ENCODE data around the gene MRM2.

Gene MRM2

DNA sequence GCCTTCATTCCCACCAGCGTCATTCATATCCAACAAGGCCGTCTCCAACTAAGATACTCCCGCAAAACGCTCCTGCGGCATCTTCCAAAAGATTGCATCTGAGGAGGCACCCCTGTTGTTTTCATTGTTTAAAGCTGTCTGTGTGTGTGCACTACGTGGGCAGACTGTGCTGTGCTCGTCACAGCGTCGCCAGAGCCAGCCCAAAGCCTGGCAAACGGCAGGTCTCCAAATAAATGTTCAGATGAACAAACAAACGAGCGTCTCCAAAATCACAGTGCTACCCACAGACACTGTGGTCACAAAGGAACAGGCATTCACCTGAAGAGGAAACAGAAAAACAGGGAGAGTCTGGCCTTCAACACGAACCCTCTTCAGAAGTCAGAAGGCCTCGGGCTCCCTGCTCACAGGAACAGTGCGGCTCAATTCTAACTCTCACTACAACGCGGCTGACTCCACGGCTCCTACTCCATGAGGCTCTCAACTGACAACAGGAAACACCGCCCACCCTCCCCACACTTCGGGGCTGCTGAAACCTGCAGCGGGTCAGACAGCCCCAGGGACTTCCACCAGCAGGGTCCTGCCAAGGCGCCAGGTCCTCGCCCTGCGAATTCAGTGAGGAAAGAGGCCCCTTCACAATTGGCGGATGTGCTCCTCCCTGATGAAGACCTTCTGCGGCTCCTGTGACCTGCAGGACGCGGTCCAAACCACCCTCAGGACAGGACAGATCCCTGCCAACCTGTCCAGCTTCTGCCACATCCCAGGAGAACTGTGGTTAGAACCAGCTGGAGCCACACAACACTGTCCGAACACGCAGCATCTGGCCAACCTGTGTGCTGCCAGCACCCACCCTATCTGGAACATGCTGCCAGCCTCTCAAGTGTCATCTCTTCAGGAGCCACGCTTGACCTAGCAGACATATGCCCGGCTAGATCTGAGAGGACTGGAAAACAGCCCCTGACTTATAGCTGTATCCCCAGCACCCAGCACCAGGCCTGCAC, 45.3 kb downstream of the MRM2 start:
- DNase-seq (ENCODE audit: low read depth, low spot score) = no peak
- TF ChIP-seq, protein P1, sequence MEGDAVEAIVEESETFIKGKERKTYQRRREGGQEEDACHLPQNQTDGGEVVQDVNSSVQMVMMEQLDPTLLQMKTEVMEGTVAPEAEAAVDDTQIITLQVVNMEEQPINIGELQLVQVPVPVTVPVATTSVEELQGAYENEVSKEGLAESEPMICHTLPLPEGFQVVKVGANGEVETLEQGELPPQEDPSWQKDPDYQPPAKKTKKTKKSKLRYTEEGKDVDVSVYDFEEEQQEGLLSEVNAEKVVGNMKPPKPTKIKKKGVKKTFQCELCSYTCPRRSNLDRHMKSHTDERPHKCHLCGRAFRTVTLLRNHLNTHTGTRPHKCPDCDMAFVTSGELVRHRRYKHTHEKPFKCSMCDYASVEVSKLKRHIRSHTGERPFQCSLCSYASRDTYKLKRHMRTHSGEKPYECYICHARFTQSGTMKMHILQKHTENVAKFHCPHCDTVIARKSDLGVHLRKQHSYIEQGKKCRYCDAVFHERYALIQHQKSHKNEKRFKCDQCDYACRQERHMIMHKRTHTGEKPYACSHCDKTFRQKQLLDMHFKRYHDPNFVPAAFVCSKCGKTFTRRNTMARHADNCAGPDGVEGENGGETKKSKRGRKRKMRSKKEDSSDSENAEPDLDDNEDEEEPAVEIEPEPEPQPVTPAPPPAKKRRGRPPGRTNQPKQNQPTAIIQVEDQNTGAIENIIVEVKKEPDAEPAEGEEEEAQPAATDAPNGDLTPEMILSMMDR (IDR thresholded peaks at IDR 0.05; ENCODE audit: low read depth, low read length) = no peak
- in situ Hi-C loops (cut with HindIII; ENCODE audit: low sequenced_read_pairs) = no loop called here
- no peak overlapping the region for H3K4me3 ChIP-seq (ENCODE audit: low read depth, low read length)

DNA sequence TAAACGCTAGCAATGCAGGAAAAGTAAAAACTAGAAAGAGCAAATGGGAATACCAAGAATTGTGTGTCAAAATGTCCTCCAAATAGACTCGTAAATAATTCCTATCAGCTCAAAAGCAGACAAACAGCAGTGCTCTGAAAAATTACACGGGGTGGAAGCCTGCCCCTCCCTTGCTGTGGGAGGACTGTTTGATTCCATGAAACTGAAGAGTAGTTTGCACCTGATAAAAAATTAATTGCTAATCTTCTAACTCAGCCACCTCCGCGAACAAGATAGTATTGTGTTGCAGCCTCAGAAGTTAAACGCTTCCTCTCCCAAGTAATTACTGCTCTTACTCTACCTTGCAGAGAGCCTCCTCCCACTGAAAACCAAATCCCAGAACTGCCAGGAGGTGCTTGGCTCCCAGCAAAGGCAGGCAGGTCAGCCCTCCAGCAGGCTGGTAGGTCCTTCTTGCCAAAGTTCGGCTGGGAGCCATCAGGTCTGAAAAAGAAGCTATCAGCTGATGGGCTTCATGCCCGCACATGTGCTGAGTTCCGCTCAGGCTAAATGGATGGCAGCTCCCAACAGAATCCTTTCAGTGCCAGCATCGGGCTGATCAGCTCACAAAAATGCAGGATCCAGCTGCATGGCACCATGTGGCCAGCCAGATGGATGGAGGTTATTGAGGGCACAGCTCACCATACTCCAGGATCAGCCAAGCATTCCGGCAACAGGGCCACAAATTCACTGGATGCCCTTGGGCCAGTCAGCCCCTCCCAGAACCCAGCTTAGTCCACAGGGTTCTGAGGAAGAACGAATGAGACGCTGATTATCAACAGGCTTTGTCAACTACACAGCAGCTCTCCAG, 46.4 kb downstream of the MRM2 start:
- TF ChIP-seq, protein P1 (IDR thresholded peaks at IDR 0.05; ENCODE audit: low read depth, low read length) = no peak
- in situ Hi-C loops (cut with HindIII; ENCODE audit: low sequenced_read_pairs) = no loop called here
- no peak for DNase-seq (ENCODE audit: low read depth, low spot score)
- no peak overlapping the region for H3K4me3 ChIP-seq (ENCODE audit: low read depth, low read length)

DNA sequence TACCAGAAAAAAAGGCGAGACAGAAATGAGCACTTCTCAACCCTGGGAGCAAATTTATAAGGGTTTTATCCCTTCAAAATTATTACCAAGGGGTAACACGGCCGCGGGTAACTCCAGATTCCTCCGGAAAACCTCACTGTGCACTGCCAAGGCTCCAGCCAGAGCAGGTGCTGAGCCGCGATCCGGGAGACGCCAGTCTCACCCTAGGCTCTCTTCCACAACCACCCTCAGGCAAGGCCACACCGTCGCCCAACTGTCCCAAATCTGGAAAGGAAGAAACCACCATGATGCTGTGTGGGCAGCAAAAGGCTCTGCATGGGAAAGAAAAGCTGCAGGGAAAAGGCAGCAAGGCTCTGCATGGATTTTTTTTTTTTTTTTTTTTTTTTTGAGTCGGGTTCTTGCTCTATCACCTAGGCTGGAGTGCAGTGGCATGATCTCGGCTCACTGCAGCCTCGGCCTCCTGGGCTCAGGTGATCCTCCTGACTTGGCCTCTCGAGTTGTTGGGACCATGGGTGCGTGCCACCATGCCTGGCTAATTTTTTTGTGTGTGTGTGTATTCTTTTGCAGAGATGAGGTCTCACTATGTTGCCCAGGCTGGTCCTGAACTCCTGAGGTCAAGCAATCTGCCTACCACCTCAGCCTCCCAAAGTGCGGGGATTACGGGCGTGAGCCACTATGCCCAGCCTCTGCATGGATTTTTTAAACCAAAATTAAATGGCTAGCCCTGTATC, 48.3 kb downstream of the MRM2 start:
- TF ChIP-seq, protein P1 (IDR thresholded peaks at IDR 0.05; ENCODE audit: low read depth, low read length) = no peak
- H3K4me3 ChIP-seq (ENCODE audit: low read depth, low read length) = no peak overlapping the region
- in situ Hi-C loops (cut with HindIII; ENCODE audit: low sequenced_read_pairs) = no loop called here
- DNase-seq (ENCODE audit: low read depth, low spot score) = no peak

DNA sequence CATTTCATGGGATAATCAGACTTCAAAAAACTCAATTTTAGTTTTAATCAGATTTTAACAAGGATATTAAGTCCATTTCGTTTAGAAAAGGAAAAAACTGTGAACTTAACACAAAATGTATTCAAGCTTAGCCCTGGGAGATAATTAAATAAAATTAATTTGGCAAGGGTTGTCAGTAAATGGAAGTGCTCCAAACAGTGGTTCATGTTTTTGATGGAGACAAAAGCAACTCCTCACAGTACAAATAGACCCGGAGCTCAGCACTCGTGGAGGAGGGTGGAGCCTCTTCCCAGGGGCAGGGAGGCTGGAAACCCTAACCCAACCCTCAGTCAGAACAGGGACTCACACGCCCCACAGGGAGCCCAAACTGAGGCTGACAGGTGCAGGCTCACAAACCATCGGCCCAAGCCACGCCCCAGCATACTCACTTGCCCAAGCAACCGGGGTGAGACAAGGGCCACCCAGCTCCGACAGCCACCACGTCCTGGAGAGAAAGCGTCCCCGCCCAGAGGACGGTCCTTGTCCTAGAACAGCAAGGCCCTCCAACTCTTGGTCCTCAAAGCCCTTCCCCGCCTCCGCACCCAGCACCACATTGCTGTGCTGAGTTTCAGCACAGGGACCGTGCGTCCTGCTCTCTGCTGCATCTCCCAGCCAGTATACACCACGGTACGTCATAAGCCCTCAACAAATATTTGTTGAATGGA, 49.0 kb downstream of the MRM2 start:
- DNase-seq (ENCODE audit: low read depth, low spot score) = no peak
- no peak overlapping the region for H3K4me3 ChIP-seq (ENCODE audit: low read depth, low read length)
- in situ Hi-C loops (cut with HindIII; ENCODE audit: low sequenced_read_pairs) = no loop called here
- TF ChIP-seq, protein P1 (IDR thresholded peaks at IDR 0.05; ENCODE audit: low read depth, low read length) = no peak

DNA sequence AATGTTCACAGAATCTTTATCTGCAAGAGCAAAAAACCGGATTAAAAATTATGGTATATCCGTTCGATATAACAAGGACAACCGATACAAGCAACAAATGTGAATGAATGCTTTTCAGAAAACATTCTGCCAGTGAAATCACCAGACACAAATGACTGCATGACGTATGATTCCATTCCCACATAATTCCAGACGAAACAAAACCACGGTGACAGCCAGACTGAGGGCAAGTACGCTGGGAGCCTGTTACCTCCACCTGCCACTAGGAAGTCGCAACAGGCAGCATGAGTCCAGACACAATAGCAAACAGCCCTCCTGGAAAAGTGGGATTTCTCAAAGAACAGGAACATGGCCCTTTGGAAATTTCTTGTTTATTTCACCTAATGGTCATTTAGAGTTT, 51.0 kb downstream of the MRM2 start:
- DNase-seq (ENCODE audit: low read depth, low spot score) = peak; percentile 23
- no peak overlapping the region for H3K4me3 ChIP-seq (ENCODE audit: low read depth, low read length)
- in situ Hi-C loops (cut with HindIII; ENCODE audit: low sequenced_read_pairs) = no loop called here
- TF ChIP-seq, protein P1 (IDR thresholded peaks at IDR 0.05; ENCODE audit: low read depth, low read length) = no peak
